IMR-90 (cell line): Measurements from ENCODE around the gene AGAP1.

Experiments used
- CEBPB ChIP-seq: IDR thresholded peaks from 2 replicates; pipeline ENCODE4 v1.6.1; 2012; ENCODE audit warnings: low read depth, low read length, improper control_type of control experiment
- POLR2A ChIP-seq: IDR thresholded peaks from 2 replicates; pipeline ENCODE4 v1.6.1; 2012; ENCODE audit warnings: mild to moderate bottlenecking, low read depth, low read length
- RFX5 ChIP-seq: IDR thresholded peaks from 2 replicates; pipeline ENCODE4 v1.8.0; 2012; ENCODE audit warnings: low read depth, mild to moderate bottlenecking, low read length, moderate library complexity
- SMC3 ChIP-seq: fragments of 150-350 bp; IDR thresholded peaks from 2 replicates; pipeline ENCODE4 v1.6.1; 2016; ENCODE audit warnings: low read depth, mild to moderate bottlenecking, antibody characterized with exemption, low read length, moderate library complexity
- USF2 ChIP-seq: fragments of 150-350 bp; IDR thresholded peaks from 2 replicates; pipeline ENCODE4 v1.6.1; 2017; ENCODE audit warnings: mild to moderate bottlenecking, antibody characterized with exemption, low read length, low read depth
- TF ChIP-seq, protein P1 (sequence below): conservative IDR thresholded peaks from 2 replicates; pipeline ENCODE4 v1.5.1; 2012; ENCODE audit warnings: mild to moderate bottlenecking, low read depth, low read length, improper control_type of control experiment

GRCh38 chr2:235621736-235622135 lies 127.9 kb downstream of the AGAP1 start:
- no peak for TF ChIP-seq USF2
- TF ChIP-seq CEBPB, result no peak
- no peak for TF ChIP-seq RFX5
- no peak for TF ChIP-seq POLR2A
- TF ChIP-seq, protein P1, sequence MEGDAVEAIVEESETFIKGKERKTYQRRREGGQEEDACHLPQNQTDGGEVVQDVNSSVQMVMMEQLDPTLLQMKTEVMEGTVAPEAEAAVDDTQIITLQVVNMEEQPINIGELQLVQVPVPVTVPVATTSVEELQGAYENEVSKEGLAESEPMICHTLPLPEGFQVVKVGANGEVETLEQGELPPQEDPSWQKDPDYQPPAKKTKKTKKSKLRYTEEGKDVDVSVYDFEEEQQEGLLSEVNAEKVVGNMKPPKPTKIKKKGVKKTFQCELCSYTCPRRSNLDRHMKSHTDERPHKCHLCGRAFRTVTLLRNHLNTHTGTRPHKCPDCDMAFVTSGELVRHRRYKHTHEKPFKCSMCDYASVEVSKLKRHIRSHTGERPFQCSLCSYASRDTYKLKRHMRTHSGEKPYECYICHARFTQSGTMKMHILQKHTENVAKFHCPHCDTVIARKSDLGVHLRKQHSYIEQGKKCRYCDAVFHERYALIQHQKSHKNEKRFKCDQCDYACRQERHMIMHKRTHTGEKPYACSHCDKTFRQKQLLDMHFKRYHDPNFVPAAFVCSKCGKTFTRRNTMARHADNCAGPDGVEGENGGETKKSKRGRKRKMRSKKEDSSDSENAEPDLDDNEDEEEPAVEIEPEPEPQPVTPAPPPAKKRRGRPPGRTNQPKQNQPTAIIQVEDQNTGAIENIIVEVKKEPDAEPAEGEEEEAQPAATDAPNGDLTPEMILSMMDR, result no peak
- TF ChIP-seq SMC3, result no peak
